GM12873 (cell line): ENCODE results near the gene FAM114A2.

Experiments
- CTCF ChIP-seq: IDR thresholded peaks from 2 replicates; pipeline ENCODE4 v1.5.1; 2012; ENCODE audit warnings: low read depth, mild to moderate bottlenecking, moderate library complexity, low read length, control low read depth; ENCODE audit not compliant: insufficient read depth; ENCODE audit errors: missing control alignments

The FAM114A2 gene

GRCh38 chr5:154000703-154001102 is 38.0 kb downstream of the FAM114A2 start:
- TF ChIP-seq CTCF, result no peak

GRCh38 chr5:153999995-154000394 is 38.7 kb downstream of the FAM114A2 start:
- TF ChIP-seq CTCF, result no peak

- no peak for TF ChIP-seq CTCF
Measured at GRCh38 chr5:153998768-153999167, 39.9 kb downstream of the FAM114A2 start.

GRCh38 chr5:153998010-153998409 is 40.7 kb downstream of the FAM114A2 start:
- no peak for TF ChIP-seq CTCF

- no peak for TF ChIP-seq CTCF
Measured at GRCh38 chr5:153991168-153991567, 47.5 kb downstream of the FAM114A2 start.

GRCh38 chr5:153988510-153988909 is 50.2 kb downstream of the FAM114A2 start:
- TF ChIP-seq CTCF, result no peak

GRCh38 chr5:153987301-153987700 is 51.4 kb downstream of the FAM114A2 start:
- TF ChIP-seq CTCF, result no peak
